Liver (tissue), 9 donors: ENCODE measurements around the gene SHF. TPM values are rescaled to one million over a fixed set of nuclear protein-coding genes. Genes with fewer than 3 reads are reported as not detected.

ENCODE experiments used
- DNase-seq: peaks from one replicate; pipeline ENCODE4 v3.0.0-alpha.2; 2017; ENCODE audit warnings: low spot score
- H3K27ac ChIP-seq, 2 donors: one replicate each; pipeline ENCODE4 v1.7.0; 2013; ENCODE audit warnings: inconsistent platforms in 2 of 2, low read length in 2 of 2, control low read depth in 1 of 2, low read depth in 1 of 2, mild to moderate bottlenecking in 1 of 2
- H3K27me3 ChIP-seq, 4 donors: one replicate each; pipeline versions ENCODE4 v1.6.1 to v1.7.0; 2013; ENCODE audit warnings: low read length in 3 of 4, inconsistent platforms in 1 of 4, mild to moderate bottlenecking in 1 of 4, moderate library complexity in 1 of 4; ENCODE audit not compliant: control insufficient read depth in 4 of 4, insufficient read depth in 4 of 4
- H3K36me3 ChIP-seq, 4 donors: one replicate each; pipeline versions ENCODE4 v1.6.1 to v1.7.0; 2013; ENCODE audit warnings: low read length in 3 of 4, mild to moderate bottlenecking in 3 of 4, low read depth in 1 of 4, moderate library complexity in 1 of 4; ENCODE audit not compliant: control insufficient read depth in 4 of 4, insufficient read depth in 3 of 4
- H3K4me1 ChIP-seq, 4 donors: one replicate each; pipeline versions ENCODE4 v1.6.1 to v1.7.0; 2013; ENCODE audit warnings: low read length in 3 of 4, mild to moderate bottlenecking in 3 of 4, moderate library complexity in 1 of 4; ENCODE audit not compliant: control insufficient read depth in 4 of 4, insufficient read depth in 4 of 4
- H3K4me3 ChIP-seq, 3 donors: one replicate each; pipeline versions ENCODE4 v1.6.1 to v1.7.0; 2013; ENCODE audit warnings: low read length in 3 of 3, control low read depth in 1 of 3, low read depth in 1 of 3, mild to moderate bottlenecking in 1 of 3
- H3K9ac ChIP-seq, 2 donors: one replicate each; pipeline ENCODE4 v1.7.0; 2013; ENCODE audit warnings: low read length in 2 of 2, mild to moderate bottlenecking in 2 of 2, moderate library complexity in 2 of 2, control low read depth in 1 of 2, low read depth in 1 of 2
- H3K9me3 ChIP-seq, 4 donors: one replicate each; pipeline versions ENCODE4 v1.6.1 to v1.7.0; 2013; ENCODE audit warnings: low read length in 3 of 4; ENCODE audit not compliant: control insufficient read depth in 4 of 4
- ATF3 ChIP-seq: IDR thresholded peaks from 2 replicates; pipeline ENCODE4 v1.6.1; 2016; ENCODE audit warnings: antibody characterized with exemption
- EGR1 ChIP-seq, 2 donors: IDR thresholded peaks; 2 replicates each; pipeline ENCODE4 v1.6.1; 2016 to 2018; ENCODE audit warnings: antibody characterized with exemption in 2 of 2, low read depth in 2 of 2
- FOXA1 ChIP-seq: IDR thresholded peaks from 2 replicates; pipeline ENCODE4 v1.6.1; 2016; ENCODE audit warnings: antibody characterized with exemption
- FOXA2 ChIP-seq: IDR thresholded peaks from 2 replicates; pipeline ENCODE4 v1.6.1; 2016; ENCODE audit warnings: antibody characterized with exemption
- GABPA ChIP-seq, 2 donors: IDR thresholded peaks in 1 of 2; conservative IDR thresholded peaks in 1 of 2; 2 replicates each; pipeline ENCODE4 v1.6.1; 2016; ENCODE audit warnings: antibody characterized with exemption in 2 of 2, mild to moderate bottlenecking in 1 of 2, moderate library complexity in 1 of 2
- HNF4A ChIP-seq, 2 donors: conservative IDR thresholded peaks; 2 replicates each; pipeline ENCODE4 v1.6.1; 2016; ENCODE audit warnings: antibody characterized with exemption in 2 of 2, mild to moderate bottlenecking in 2 of 2
- HNF4G ChIP-seq: IDR thresholded peaks from 2 replicates; pipeline ENCODE4 v1.6.1; 2016; ENCODE audit warnings: antibody characterized with exemption
- JUND ChIP-seq, 2 donors: IDR thresholded peaks; 2 replicates each; pipeline ENCODE4 v1.6.1; 2016; ENCODE audit warnings: antibody characterized with exemption in 2 of 2
- MAX ChIP-seq: IDR thresholded peaks from 2 replicates; pipeline ENCODE4 v1.6.1; 2016; ENCODE audit warnings: antibody characterized with exemption
- NR2F2 ChIP-seq: IDR thresholded peaks from 2 replicates; pipeline ENCODE4 v1.6.1; 2016; ENCODE audit warnings: antibody characterized with exemption
- RAD21 ChIP-seq, 2 donors: IDR thresholded peaks; 2 replicates each; pipeline ENCODE4 v1.6.1; 2016; ENCODE audit warnings: antibody characterized with exemption in 2 of 2, mild to moderate bottlenecking in 2 of 2
- REST ChIP-seq: IDR thresholded peaks from 2 replicates; pipeline ENCODE4 v1.6.1; 2016; ENCODE audit warnings: antibody characterized with exemption, mild to moderate bottlenecking
- RXRA ChIP-seq, 2 donors: IDR thresholded peaks; 2 replicates each; pipeline ENCODE4 v1.6.1; 2017 to 2018; ENCODE audit warnings: antibody characterized with exemption in 2 of 2, mild to moderate bottlenecking in 1 of 2
- SP1 ChIP-seq: IDR thresholded peaks from 2 replicates; pipeline ENCODE4 v1.6.1; 2018; ENCODE audit warnings: antibody characterized with exemption, mild to moderate bottlenecking
- TAF1 ChIP-seq: conservative IDR thresholded peaks from 2 replicates; pipeline ENCODE4 v1.6.1; 2016; ENCODE audit warnings: antibody characterized with exemption, mild to moderate bottlenecking
- YY1 ChIP-seq: IDR thresholded peaks from 2 replicates; pipeline ENCODE4 v1.6.1; 2016; ENCODE audit warnings: antibody characterized with exemption, mild to moderate bottlenecking
- ZBTB33 ChIP-seq: IDR thresholded peaks from 2 replicates; pipeline ENCODE4 v1.6.1; 2016; ENCODE audit warnings: antibody characterized with exemption
- WGBS: extraction: QIAGEN DNeasy Blood & Tissue Kit; methylation state at CpG from one replicate; pipeline ENCODE4 v1.1.7; 2013; 5-methylcytosine and 5-hydroxymethylcytosine counted together
- polyA plus RNA-seq, 2 donors: library from polyadenylated mRNA; stranded (reverse) in 1 of 2; unstranded in 1 of 2; fragments of 200-250 nt in 1 of 2; fragments of >200 nt in 1 of 2; fragmentation: Nextera tagmentation in 1 of 2; extraction: Ambion mirVana in 1 of 2; gene quantifications; one replicate each; pipeline versions ENCODE4 v1.2.1 to v1.2.3, GENCODE V29; 2013 to 2015
- total RNA-seq, 2 donors: library from RNA; depleted of rRNA; stranded (reverse); fragments of >200 nt; gene quantifications; one replicate each; pipeline ENCODE4 v1.2.3, GENCODE V29; 2014
- donor health status: healthy.
- donor health status: healthy.
- donor health status: healthy.
- donor health status: healthy.
- donor health status: healthy.

The SHF gene
- total and polyA plus RNA-seq, 4 donors, result 4.7 to 15.7 (median 10.1) TPM

- TF ChIP-seq REST, result no peak
- no peak for TF ChIP-seq MAX
- TF ChIP-seq FOXA1, result no peak
- no peak for TF ChIP-seq EGR1 (IDR thresholded peaks at IDR 0.05; ENCODE audit: low read depth in 2 of 2)
- TF ChIP-seq RAD21 (IDR thresholded peaks at IDR 0.05), result no peak
- TF ChIP-seq HNF4A (conservative IDR thresholded peaks at IDR 0.05), result no peak
- no peak for TF ChIP-seq NR2F2
- no peak for TF ChIP-seq HNF4G
- TF ChIP-seq SP1, result no peak
- no peak for TF ChIP-seq RXRA (IDR thresholded peaks at IDR 0.05)
Observed at GRCh38 chr15:45184562-45185041, 3.2 kb downstream of the SHF start (continued).

GRCh38 chr15:45183511-45183910 lies 4.3 kb downstream of the SHF start:
- peaks cover 22 to 50% (median 32%) of the 10 kb centered on the region in 4 donors for H3K4me1 ChIP-seq
- 97% methylated on average over 2 of the region's 2 CpGs for WGBS
- no peak for DNase-seq
- H3K4me3 ChIP-seq, result no peak overlapping the region
- no peaks in the 10 kb centered on the region for H3K9me3 ChIP-seq
- TF ChIP-seq ZBTB33 (no peak), YY1 (no peak)
- no peaks in the 10 kb centered on the region for H3K27me3 ChIP-seq
- no peak overlapping the region for H3K9ac ChIP-seq
- no peaks in the 10 kb centered on the region for H3K36me3 ChIP-seq
- H3K27ac ChIP-seq, result no peak overlapping the region

GRCh38 chr15:45182996-45183395 lies 4.8 kb downstream of the SHF start:
- no peak for DNase-seq
- 56% methylated on average over 1 of the region's 1 CpG for WGBS
- Histone ChIP-seq H3K27ac (no peak overlapping the region), H3K4me3 (no peak overlapping the region), H3K9ac (no peak overlapping the region), H3K36me3 (no peaks in the 10 kb centered on the region), H3K27me3 (no peaks in the 10 kb centered on the region), H3K4me1 (peaks cover 17 to 45% (median 27%) of the 10 kb centered on the region in 4 donors), H3K9me3 (no peaks in the 10 kb centered on the region)
- TF ChIP-seq FOXA1 (no peak), TAF1 (no peak), GABPA (IDR thresholded peaks at IDR 0.05 in 1 of 2, conservative IDR thresholded peaks at IDR 0.05 in 1 of 2) (no peak), SP1 (no peak), ZBTB33 (no peak), EGR1 (IDR thresholded peaks at IDR 0.05; ENCODE audit: low read depth in 2 of 2) (no peak), REST (no peak), JUND (IDR thresholded peaks at IDR 0.05) (no peak), RXRA (IDR thresholded peaks at IDR 0.05) (no peak), ATF3 (no peak), HNF4G (no peak), RAD21 (IDR thresholded peaks at IDR 0.05) (no peak), YY1 (no peak), FOXA2 (no peak), NR2F2 (no peak), MAX (no peak), HNF4A (conservative IDR thresholded peaks at IDR 0.05) (no peak)
